ENCODE measurements around the gene ZNF521.

Gene ZNF521

GRCh38 chr18:25145731-25146511 lies 206.0 kb downstream of the ZNF521 start:
- CTCF ChIA-PET: interaction anchor here (1.8 kb wide), 1 partner anchor 12 kb away, joined by 5 read pairs; no protein-coding TSS in a partner anchor
- POLR2A ChIA-PET: no interaction called here
- Histone ChIP-seq H3K9me3 (ENCODE audit: control extremely low read depth in 1 of 5, control insufficient read depth in 4 of 5, insufficient read depth in 2 of 5, low read depth in 1 of 5, low read length in 4 of 5) (no peaks in the 10 kb centered on the region), H3K4me3 (ENCODE audit: control insufficient read depth in 1 of 7, extremely low read depth in 1 of 7, insufficient read depth in 4 of 7, low read depth in 2 of 7, low read length in 6 of 7) (no peak overlapping the region), H3K4me1 (ENCODE audit: control extremely low read depth in 1 of 4, control insufficient read depth in 4 of 4, insufficient read depth in 4 of 4, low read length in 3 of 4) (peaks cover 0 to 3% (median under 1%) of the 10 kb centered on the region in 4 experiments), H3K36me3 (ENCODE audit: control insufficient read depth in 4 of 4, insufficient read depth in 4 of 4, low read length in 3 of 4) (peaks cover under 1 to 6% (median 4%) of the 10 kb centered on the region in 4 experiments), H3K27me3 (replicated peaks in 2 of 5; ENCODE audit: control insufficient read depth in 4 of 5, insufficient read depth in 5 of 5, low read length in 4 of 5) (no peaks in the 10 kb centered on the region), H3K27ac (ENCODE audit: insufficient read depth in 1 of 2, low read depth in 1 of 2, low read length in 2 of 2, poor library complexity in 1 of 2, severe bottlenecking in 2 of 2) (peak overlapping the region in 1 of 2 experiments; percentile 29)
- 100% methylated on average over 1 of the region's 2 CpGs for WGBS (ENCODE audit: insufficient coverage)
- no peak for DNase-seq

GRCh38 chr18:25144820-25145219 lies 207.1 kb downstream of the ZNF521 start:
- no peaks in the 10 kb centered on the region for H3K27me3 ChIP-seq (replicated peaks in 2 of 5; ENCODE audit: control insufficient read depth in 4 of 5, insufficient read depth in 5 of 5, low read length in 4 of 5)
- no peak for DNase-seq
- POLR2A ChIA-PET: no interaction called here
- H3K9me3 ChIP-seq (ENCODE audit: control extremely low read depth in 1 of 5, control insufficient read depth in 4 of 5, insufficient read depth in 2 of 5, low read depth in 1 of 5, low read length in 4 of 5): no peaks in the 10 kb centered on the region
- peaks cover 0 to 5% (median 2%) of the 10 kb centered on the region in 4 experiments for H3K36me3 ChIP-seq (ENCODE audit: control insufficient read depth in 4 of 4, insufficient read depth in 4 of 4, low read length in 3 of 4)
- H3K27ac ChIP-seq (ENCODE audit: insufficient read depth in 1 of 2, low read depth in 1 of 2, low read length in 2 of 2, poor library complexity in 1 of 2, severe bottlenecking in 2 of 2): no peak overlapping the region
- H3K4me1 ChIP-seq (ENCODE audit: control extremely low read depth in 1 of 4, control insufficient read depth in 4 of 4, insufficient read depth in 4 of 4, low read length in 3 of 4): peaks cover 0 to 9% (median 5%) of the 10 kb centered on the region in 4 experiments
- CTCF ChIA-PET: interaction anchor here (1.8 kb wide), 1 partner anchor 10 kb away, joined by 5 read pairs; no protein-coding TSS in a partner anchor
- 100% methylated on average over 2 of the region's 2 CpGs for WGBS (ENCODE audit: insufficient coverage)
- no peak overlapping the region for H3K4me3 ChIP-seq (ENCODE audit: control insufficient read depth in 1 of 7, extremely low read depth in 1 of 7, insufficient read depth in 4 of 7, low read depth in 2 of 7, low read length in 6 of 7)

- peaks cover 0 to 5% (median 1%) of the 10 kb centered on the region in 4 experiments for H3K36me3 ChIP-seq (ENCODE audit: control insufficient read depth in 4 of 4, insufficient read depth in 4 of 4, low read length in 3 of 4)
- H3K9me3 ChIP-seq (ENCODE audit: control extremely low read depth in 1 of 5, control insufficient read depth in 4 of 5, insufficient read depth in 2 of 5, low read depth in 1 of 5, low read length in 4 of 5): no peaks in the 10 kb centered on the region
- H3K27me3 ChIP-seq (replicated peaks in 2 of 5; ENCODE audit: control insufficient read depth in 4 of 5, insufficient read depth in 5 of 5, low read length in 4 of 5): no peaks in the 10 kb centered on the region
- CTCF ChIA-PET: interaction anchor here (0.6 to 2.1 kb wide), 5 partner anchors 9 to 98 kb away, joined by 3 to 7 read pairs (median 3); no protein-coding TSS in a partner anchor
- H3K4me1 ChIP-seq (ENCODE audit: control extremely low read depth in 1 of 4, control insufficient read depth in 4 of 4, insufficient read depth in 4 of 4, low read length in 3 of 4): peaks cover 0 to 9% (median 5%) of the 10 kb centered on the region in 4 experiments
- WGBS (ENCODE audit: insufficient coverage): 98% methylated on average over 3 of the region's 3 CpGs
- no peak overlapping the region for H3K27ac ChIP-seq (ENCODE audit: insufficient read depth in 1 of 2, low read depth in 1 of 2, low read length in 2 of 2, poor library complexity in 1 of 2, severe bottlenecking in 2 of 2)
- no peak for DNase-seq
- no peak overlapping the region for H3K4me3 ChIP-seq (ENCODE audit: control insufficient read depth in 1 of 7, extremely low read depth in 1 of 7, insufficient read depth in 4 of 7, low read depth in 2 of 7, low read length in 6 of 7)
- POLR2A ChIA-PET: no interaction called here
Measured at GRCh38 chr18:25141886-25142285, 210.1 kb downstream of the ZNF521 start.

GRCh38 chr18:25141399-25141798 lies 210.6 kb downstream of the ZNF521 start:
- peak in 1 of 3 donors; percentile 14 for DNase-seq
- no peaks in the 10 kb centered on the region for H3K27me3 ChIP-seq (replicated peaks in 2 of 5; ENCODE audit: control insufficient read depth in 4 of 5, insufficient read depth in 5 of 5, low read length in 4 of 5)
- no peaks in the 10 kb centered on the region for H3K9me3 ChIP-seq (ENCODE audit: control extremely low read depth in 1 of 5, control insufficient read depth in 4 of 5, insufficient read depth in 2 of 5, low read depth in 1 of 5, low read length in 4 of 5)
- no peak overlapping the region for H3K27ac ChIP-seq (ENCODE audit: insufficient read depth in 1 of 2, low read depth in 1 of 2, low read length in 2 of 2, poor library complexity in 1 of 2, severe bottlenecking in 2 of 2)
- 100% methylated on average over 3 of the region's 3 CpGs for WGBS (ENCODE audit: insufficient coverage)
- no peak overlapping the region for H3K4me3 ChIP-seq (ENCODE audit: control insufficient read depth in 1 of 7, extremely low read depth in 1 of 7, insufficient read depth in 4 of 7, low read depth in 2 of 7, low read length in 6 of 7)
- H3K4me1 ChIP-seq (ENCODE audit: control extremely low read depth in 1 of 4, control insufficient read depth in 4 of 4, insufficient read depth in 4 of 4, low read length in 3 of 4): peaks cover 0 to 9% (median 4%) of the 10 kb centered on the region in 4 experiments
- POLR2A ChIA-PET: no interaction called here
- H3K36me3 ChIP-seq (ENCODE audit: control insufficient read depth in 4 of 4, insufficient read depth in 4 of 4, low read length in 3 of 4): peaks cover 0 to 3% (median 1%) of the 10 kb centered on the region in 4 experiments
- CTCF ChIA-PET: interaction anchor here (1.0 to 2.1 kb wide), 4 partner anchors 9 to 98 kb away, joined by 3 to 7 read pairs (median 6); no protein-coding TSS in a partner anchor

- Histone ChIP-seq H3K27ac (ENCODE audit: insufficient read depth in 1 of 2, low read depth in 1 of 2, low read length in 2 of 2, poor library complexity in 1 of 2, severe bottlenecking in 2 of 2) (no peak overlapping the region), H3K4me1 (ENCODE audit: control extremely low read depth in 1 of 4, control insufficient read depth in 4 of 4, insufficient read depth in 4 of 4, low read length in 3 of 4) (peaks cover 0 to 9% (median 3%) of the 10 kb centered on the region in 4 experiments), H3K27me3 (replicated peaks in 2 of 5; ENCODE audit: control insufficient read depth in 4 of 5, insufficient read depth in 5 of 5, low read length in 4 of 5) (no peaks in the 10 kb centered on the region), H3K36me3 (ENCODE audit: control insufficient read depth in 4 of 4, insufficient read depth in 4 of 4, low read length in 3 of 4) (peaks cover 0 to 3% (median 1%) of the 10 kb centered on the region in 4 experiments), H3K4me3 (ENCODE audit: control insufficient read depth in 1 of 7, extremely low read depth in 1 of 7, insufficient read depth in 4 of 7, low read depth in 2 of 7, low read length in 6 of 7) (no peak overlapping the region), H3K9me3 (ENCODE audit: control extremely low read depth in 1 of 5, control insufficient read depth in 4 of 5, insufficient read depth in 2 of 5, low read depth in 1 of 5, low read length in 4 of 5) (no peaks in the 10 kb centered on the region)
- DNase-seq: no peak
- whole genome bisulfite sequencing (ENCODE audit: insufficient coverage): 100% methylated on average over 3 of the region's 4 CpGs
- ChIA-PET POLR2A (no interaction called here), CTCF (interaction anchor here (1.0 to 2.1 kb wide), 3 partner anchors 8 to 98 kb away, joined by 6 to 7 read pairs (median 6); no protein-coding TSS in a partner anchor)
Measured at GRCh38 chr18:25140962-25141308, 211.0 kb downstream of the ZNF521 start.

GRCh38 chr18:25140124-25140961 lies 211.6 kb downstream of the ZNF521 start:
- CTCF ChIA-PET: interaction anchor here (0.7 to 2.1 kb wide), 4 partner anchors 16 to 99 kb away, joined by 3 to 6 read pairs (median 4); no protein-coding TSS in a partner anchor

More at GRCh38 chr18:25140124-25140961, 211.6 kb downstream of the ZNF521 start:
- WGBS (ENCODE audit: insufficient coverage): 18% methylated on average over 6 of the region's 8 CpGs
- peaks cover 0 to 12% (median 3%) of the 10 kb centered on the region in 4 experiments for H3K4me1 ChIP-seq (ENCODE audit: control extremely low read depth in 1 of 4, control insufficient read depth in 4 of 4, insufficient read depth in 4 of 4, low read length in 3 of 4)
- DNase-seq: peak in 2 of 3 donors; percentile 31 to 57
- H3K9me3 ChIP-seq (ENCODE audit: control extremely low read depth in 1 of 5, control insufficient read depth in 4 of 5, insufficient read depth in 2 of 5, low read depth in 1 of 5, low read length in 4 of 5): no peaks in the 10 kb centered on the region
- no peak overlapping the region for H3K27ac ChIP-seq (ENCODE audit: insufficient read depth in 1 of 2, low read depth in 1 of 2, low read length in 2 of 2, poor library complexity in 1 of 2, severe bottlenecking in 2 of 2)
- peak overlapping the region in 1 of 7 experiments; percentile 29 for H3K4me3 ChIP-seq (ENCODE audit: control insufficient read depth in 1 of 7, extremely low read depth in 1 of 7, insufficient read depth in 4 of 7, low read depth in 2 of 7, low read length in 6 of 7)
- POLR2A ChIA-PET: no interaction called here
- H3K27me3 ChIP-seq (replicated peaks in 2 of 5; ENCODE audit: control insufficient read depth in 4 of 5, insufficient read depth in 5 of 5, low read length in 4 of 5): no peaks in the 10 kb centered on the region
- H3K36me3 ChIP-seq (ENCODE audit: control insufficient read depth in 4 of 4, insufficient read depth in 4 of 4, low read length in 3 of 4): peaks cover 0 to 3% (median 0%) of the 10 kb centered on the region in 4 experiments
